ENCODE data around the gene SPRY1. TPM values are rescaled to one million over a fixed set of nuclear protein-coding genes. Genes with fewer than 3 reads are reported as not detected.

Gene SPRY1
- total and polyA plus RNA-seq, 9 of the 15 experiments (the other 6 are each of a cell fraction or from before 2014, with no cell fraction given), result 0.18 to 1.9 (median 0.45) TPM; not detected in 1

DNA sequence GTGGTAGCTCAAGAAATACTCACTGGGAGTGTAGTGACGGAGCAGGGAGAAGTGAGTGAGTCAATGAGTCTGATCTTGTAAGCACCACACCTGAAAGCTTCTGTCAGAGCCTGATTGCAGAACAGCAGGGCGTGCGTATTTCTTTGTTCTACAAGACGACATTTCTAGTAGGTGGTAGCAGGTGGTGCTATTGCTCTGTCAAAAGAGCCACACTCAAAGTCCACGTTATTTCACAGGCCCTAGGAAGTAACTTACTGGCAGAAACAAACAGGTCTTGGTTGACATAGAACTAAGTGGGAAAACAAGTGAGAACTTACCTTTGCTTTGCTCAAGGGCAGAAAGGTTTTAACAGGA, 46.4 kb upstream of the SPRY1 start (continued):
- TF ChIP-seq, protein P1, sequence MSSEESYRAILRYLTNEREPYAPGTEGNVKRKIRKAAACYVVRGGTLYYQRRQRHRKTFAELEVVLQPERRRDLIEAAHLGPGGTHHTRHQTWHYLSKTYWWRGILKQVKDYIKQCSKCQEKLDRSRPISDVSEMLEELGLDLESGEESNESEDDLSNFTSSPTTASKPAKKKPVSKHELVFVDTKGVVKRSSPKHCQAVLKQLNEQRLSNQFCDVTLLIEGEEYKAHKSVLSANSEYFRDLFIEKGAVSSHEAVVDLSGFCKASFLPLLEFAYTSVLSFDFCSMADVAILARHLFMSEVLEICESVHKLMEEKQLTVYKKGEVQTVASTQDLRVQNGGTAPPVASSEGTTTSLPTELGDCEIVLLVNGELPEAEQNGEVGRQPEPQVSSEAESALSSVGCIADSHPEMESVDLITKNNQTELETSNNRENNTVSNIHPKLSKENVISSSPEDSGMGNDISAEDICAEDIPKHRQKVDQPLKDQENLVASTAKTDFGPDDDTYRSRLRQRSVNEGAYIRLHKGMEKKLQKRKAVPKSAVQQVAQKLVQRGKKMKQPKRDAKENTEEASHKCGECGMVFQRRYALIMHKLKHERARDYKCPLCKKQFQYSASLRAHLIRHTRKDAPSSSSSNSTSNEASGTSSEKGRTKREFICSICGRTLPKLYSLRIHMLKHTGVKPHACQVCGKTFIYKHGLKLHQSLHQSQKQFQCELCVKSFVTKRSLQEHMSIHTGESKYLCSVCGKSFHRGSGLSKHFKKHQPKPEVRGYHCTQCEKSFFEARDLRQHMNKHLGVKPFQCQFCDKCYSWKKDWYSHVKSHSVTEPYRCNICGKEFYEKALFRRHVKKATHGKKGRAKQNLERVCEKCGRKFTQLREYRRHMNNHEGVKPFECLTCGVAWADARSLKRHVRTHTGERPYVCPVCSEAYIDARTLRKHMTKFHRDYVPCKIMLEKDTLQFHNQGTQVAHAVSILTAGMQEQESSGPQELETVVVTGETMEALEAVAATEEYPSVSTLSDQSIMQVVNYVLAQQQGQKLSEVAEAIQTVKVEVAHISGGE (CRISPR knock-in tag; IDR thresholded peaks at IDR 0.05), result no peak
- TF ChIP-seq SIRT6 (IDR thresholded peaks at IDR 0.05; ENCODE audit: low read depth, low read length), result no peak
- TF ChIP-seq ZBTB17 (CRISPR knock-in tag; IDR thresholded peaks at IDR 0.05), result no peak
- no peak for TF ChIP-seq ZNF311 (CRISPR knock-in tag; IDR thresholded peaks at IDR 0.05)
- peak; percentile 75 to 89 for TF ChIP-seq RAD21 (CRISPR knock-in tag; conservative IDR thresholded peaks at IDR 0.05 in 1 of 2, IDR thresholded peaks at IDR 0.05 in 1 of 2)
- no peak for TF ChIP-seq SP2 (IDR thresholded peaks at IDR 0.05; ENCODE audit: extremely low read depth, low read depth, low read length, poor library complexity, severe bottlenecking)
- TF ChIP-seq, protein P2, sequence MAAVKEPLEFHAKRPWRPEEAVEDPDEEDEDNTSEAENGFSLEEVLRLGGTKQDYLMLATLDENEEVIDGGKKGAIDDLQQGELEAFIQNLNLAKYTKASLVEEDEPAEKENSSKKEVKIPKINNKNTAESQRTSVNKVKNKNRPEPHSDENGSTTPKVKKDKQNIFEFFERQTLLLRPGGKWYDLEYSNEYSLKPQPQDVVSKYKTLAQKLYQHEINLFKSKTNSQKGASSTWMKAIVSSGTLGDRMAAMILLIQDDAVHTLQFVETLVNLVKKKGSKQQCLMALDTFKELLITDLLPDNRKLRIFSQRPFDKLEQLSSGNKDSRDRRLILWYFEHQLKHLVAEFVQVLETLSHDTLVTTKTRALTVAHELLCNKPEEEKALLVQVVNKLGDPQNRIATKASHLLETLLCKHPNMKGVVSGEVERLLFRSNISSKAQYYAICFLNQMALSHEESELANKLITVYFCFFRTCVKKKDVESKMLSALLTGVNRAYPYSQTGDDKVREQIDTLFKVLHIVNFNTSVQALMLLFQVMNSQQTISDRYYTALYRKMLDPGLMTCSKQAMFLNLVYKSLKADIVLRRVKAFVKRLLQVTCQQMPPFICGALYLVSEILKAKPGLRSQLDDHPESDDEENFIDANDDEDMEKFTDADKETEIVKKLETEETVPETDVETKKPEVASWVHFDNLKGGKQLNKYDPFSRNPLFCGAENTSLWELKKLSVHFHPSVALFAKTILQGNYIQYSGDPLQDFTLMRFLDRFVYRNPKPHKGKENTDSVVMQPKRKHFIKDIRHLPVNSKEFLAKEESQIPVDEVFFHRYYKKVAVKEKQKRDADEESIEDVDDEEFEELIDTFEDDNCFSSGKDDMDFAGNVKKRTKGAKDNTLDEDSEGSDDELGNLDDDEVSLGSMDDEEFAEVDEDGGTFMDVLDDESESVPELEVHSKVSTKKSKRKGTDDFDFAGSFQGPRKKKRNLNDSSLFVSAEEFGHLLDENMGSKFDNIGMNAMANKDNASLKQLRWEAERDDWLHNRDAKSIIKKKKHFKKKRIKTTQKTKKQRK (IDR thresholded peaks at IDR 0.05; ENCODE audit: borderline replicate concordance, low read depth, low read length), result no peak
- TF ChIP-seq, protein P3, sequence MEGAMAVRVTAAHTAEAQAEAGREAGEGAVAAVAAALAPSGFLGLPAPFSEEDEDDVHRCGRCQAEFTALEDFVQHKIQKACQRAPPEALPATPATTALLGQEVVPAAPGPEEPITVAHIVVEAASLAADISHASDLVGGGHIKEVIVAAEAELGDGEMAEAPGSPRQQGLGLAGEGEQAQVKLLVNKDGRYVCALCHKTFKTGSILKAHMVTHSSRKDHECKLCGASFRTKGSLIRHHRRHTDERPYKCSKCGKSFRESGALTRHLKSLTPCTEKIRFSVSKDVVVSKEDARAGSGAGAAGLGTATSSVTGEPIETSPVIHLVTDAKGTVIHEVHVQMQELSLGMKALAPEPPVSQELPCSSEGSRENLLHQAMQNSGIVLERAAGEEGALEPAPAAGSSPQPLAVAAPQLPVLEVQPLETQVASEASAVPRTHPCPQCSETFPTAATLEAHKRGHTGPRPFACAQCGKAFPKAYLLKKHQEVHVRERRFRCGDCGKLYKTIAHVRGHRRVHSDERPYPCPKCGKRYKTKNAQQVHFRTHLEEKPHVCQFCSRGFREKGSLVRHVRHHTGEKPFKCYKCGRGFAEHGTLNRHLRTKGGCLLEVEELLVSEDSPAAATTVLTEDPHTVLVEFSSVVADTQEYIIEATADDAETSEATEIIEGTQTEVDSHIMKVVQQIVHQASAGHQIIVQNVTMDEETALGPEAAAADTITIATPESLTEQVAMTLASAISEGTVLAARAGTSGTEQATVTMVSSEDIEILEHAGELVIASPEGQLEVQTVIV (CRISPR knock-in tag; IDR thresholded peaks at IDR 0.05; ENCODE audit: borderline replicate concordance), result no peak
- TF ChIP-seq, protein P4, sequence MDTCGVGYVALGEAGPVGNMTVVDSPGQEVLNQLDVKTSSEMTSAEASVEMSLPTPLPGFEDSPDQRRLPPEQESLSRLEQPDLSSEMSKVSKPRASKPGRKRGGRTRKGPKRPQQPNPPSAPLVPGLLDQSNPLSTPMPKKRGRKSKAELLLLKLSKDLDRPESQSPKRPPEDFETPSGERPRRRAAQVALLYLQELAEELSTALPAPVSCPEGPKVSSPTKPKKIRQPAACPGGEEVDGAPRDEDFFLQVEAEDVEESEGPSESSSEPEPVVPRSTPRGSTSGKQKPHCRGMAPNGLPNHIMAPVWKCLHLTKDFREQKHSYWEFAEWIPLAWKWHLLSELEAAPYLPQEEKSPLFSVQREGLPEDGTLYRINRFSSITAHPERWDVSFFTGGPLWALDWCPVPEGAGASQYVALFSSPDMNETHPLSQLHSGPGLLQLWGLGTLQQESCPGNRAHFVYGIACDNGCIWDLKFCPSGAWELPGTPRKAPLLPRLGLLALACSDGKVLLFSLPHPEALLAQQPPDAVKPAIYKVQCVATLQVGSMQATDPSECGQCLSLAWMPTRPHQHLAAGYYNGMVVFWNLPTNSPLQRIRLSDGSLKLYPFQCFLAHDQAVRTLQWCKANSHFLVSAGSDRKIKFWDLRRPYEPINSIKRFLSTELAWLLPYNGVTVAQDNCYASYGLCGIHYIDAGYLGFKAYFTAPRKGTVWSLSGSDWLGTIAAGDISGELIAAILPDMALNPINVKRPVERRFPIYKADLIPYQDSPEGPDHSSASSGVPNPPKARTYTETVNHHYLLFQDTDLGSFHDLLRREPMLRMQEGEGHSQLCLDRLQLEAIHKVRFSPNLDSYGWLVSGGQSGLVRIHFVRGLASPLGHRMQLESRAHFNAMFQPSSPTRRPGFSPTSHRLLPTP (IDR thresholded peaks at IDR 0.05; ENCODE audit: borderline replicate concordance, extremely low read depth, insufficient read length), result no peak
- TF ChIP-seq CBFA2T2 (conservative IDR thresholded peaks at IDR 0.05), result peak; percentile 65
- TF ChIP-seq ZNF23 (CRISPR knock-in tag; IDR thresholded peaks at IDR 0.05), result no peak
- TF ChIP-seq, protein P5, sequence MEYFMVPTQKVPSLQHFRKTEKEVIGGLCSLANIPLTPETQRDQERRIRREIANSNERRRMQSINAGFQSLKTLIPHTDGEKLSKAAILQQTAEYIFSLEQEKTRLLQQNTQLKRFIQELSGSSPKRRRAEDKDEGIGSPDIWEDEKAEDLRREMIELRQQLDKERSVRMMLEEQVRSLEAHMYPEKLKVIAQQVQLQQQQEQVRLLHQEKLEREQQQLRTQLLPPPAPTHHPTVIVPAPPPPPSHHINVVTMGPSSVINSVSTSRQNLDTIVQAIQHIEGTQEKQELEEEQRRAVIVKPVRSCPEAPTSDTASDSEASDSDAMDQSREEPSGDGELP (CRISPR knock-in tag; IDR thresholded peaks at IDR 0.05; ENCODE audit: borderline replicate concordance), result 0 out of 2 replicates have a peak, but pooled peaks have one; percentile 16
- peak; percentile 69 for TF ChIP-seq SMC3 (conservative IDR thresholded peaks at IDR 0.05; ENCODE audit: insufficient read depth, low read depth, low read length)

Data from K562 (cell line).